ENCODE measurements around the gene SUSD6.

The SUSD6 gene

GRCh38 chr14:69606258-69607184 is 4.9 kb upstream of the SUSD6 start:
- Mint-ChIP-seq H3K4me1 (peaks cover 18% of the 10 kb centered on the region), H3K27me3 (no peaks in the 10 kb centered on the region), H3K4me3 (no peak overlapping the region), H3K27ac (no peak overlapping the region), H3K36me3 (no peaks in the 10 kb centered on the region), H3K9me3 (no peaks in the 10 kb centered on the region)
- no peak for DNase-seq (ENCODE audit: low spot score in 2 of 2)
- ATAC-seq (ENCODE audit: low read depth): no peak

- ATAC-seq (ENCODE audit: low read depth): no peak
These were observed 1.1 kb upstream of the SUSD6 start for GRCh38 chr14:69610020-69610873.

GRCh38 chr14:69610874-69611171 is 573 bp upstream of the SUSD6 start:
- DNase-seq (ENCODE audit: low spot score in 2 of 2) (no peak), ATAC-seq (ENCODE audit: low read depth) (no peak)
- no peaks in the 10 kb centered on the region for H3K9me3 Mint-ChIP-seq
- no peaks in the 10 kb centered on the region for H3K36me3 Mint-ChIP-seq
- peak overlapping the region; percentile 99 for H3K27ac Mint-ChIP-seq
- peaks cover 37% of the 10 kb centered on the region for H3K4me1 Mint-ChIP-seq
- H3K4me3 Mint-ChIP-seq: peak overlapping the region; percentile 74
- H3K27me3 Mint-ChIP-seq: no peaks in the 10 kb centered on the region

More at GRCh38 chr14:69610020-69610873, 1.1 kb upstream of the SUSD6 start:
- Mint-ChIP-seq H3K27ac (peak overlapping the region; percentile 99), H3K27me3 (no peaks in the 10 kb centered on the region), H3K4me1 (peaks cover 31% of the 10 kb centered on the region), H3K4me3 (peak overlapping the region; percentile 55), H3K9me3 (no peaks in the 10 kb centered on the region), H3K36me3 (no peaks in the 10 kb centered on the region)
- DNase-seq (ENCODE audit: low spot score in 2 of 2): no peak

GRCh38 chr14:69612014-69612782 is 802 bp downstream of the SUSD6 start:
- Mint-ChIP-seq H3K36me3 (peaks cover 3% of the 10 kb centered on the region), H3K27me3 (no peaks in the 10 kb centered on the region), H3K4me3 (peak overlapping the region; percentile 98), H3K9me3 (no peaks in the 10 kb centered on the region), H3K27ac (peak overlapping the region; percentile 99), H3K4me1 (peaks cover 47% of the 10 kb centered on the region)
- peak; percentile 10 for ATAC-seq (ENCODE audit: low read depth)
- peak in 1 of 2 donors; percentile 51 for DNase-seq (ENCODE audit: low spot score in 2 of 2)

GRCh38 chr14:69612783-69613130 is 1.4 kb downstream of the SUSD6 start:
- peaks cover 3% of the 10 kb centered on the region for H3K36me3 Mint-ChIP-seq
- peak overlapping the region; percentile 98 for H3K4me3 Mint-ChIP-seq

GRCh38 chr14:69613312-69614073 is 2.1 kb downstream of the SUSD6 start:
- peaks cover 57% of the 10 kb centered on the region for H3K4me1 Mint-ChIP-seq
- no peaks in the 10 kb centered on the region for H3K27me3 Mint-ChIP-seq
- peak overlapping the region; percentile 99 for H3K27ac Mint-ChIP-seq
- ATAC-seq (ENCODE audit: low read depth) (no peak), DNase-seq (ENCODE audit: low spot score in 2 of 2) (no peak)
- H3K4me3 Mint-ChIP-seq: peak overlapping the region; percentile 98
- peaks cover 3% of the 10 kb centered on the region for H3K36me3 Mint-ChIP-seq
- H3K9me3 Mint-ChIP-seq: no peaks in the 10 kb centered on the region

More at GRCh38 chr14:69612783-69613130, 1.4 kb downstream of the SUSD6 start:
- DNase-seq (ENCODE audit: low spot score in 2 of 2) (no peak), ATAC-seq (ENCODE audit: low read depth) (no peak)
- H3K27ac Mint-ChIP-seq: peak overlapping the region; percentile 99
- peaks cover 50% of the 10 kb centered on the region for H3K4me1 Mint-ChIP-seq
- H3K27me3 Mint-ChIP-seq: no peaks in the 10 kb centered on the region
- H3K9me3 Mint-ChIP-seq: no peaks in the 10 kb centered on the region

- Mint-ChIP-seq H3K27me3 (no peaks in the 10 kb centered on the region), H3K27ac (peak overlapping the region; percentile 99), H3K4me3 (peak overlapping the region; percentile 98), H3K9me3 (no peaks in the 10 kb centered on the region), H3K36me3 (peaks cover 3% of the 10 kb centered on the region), H3K4me1 (peaks cover 65% of the 10 kb centered on the region)
- DNase-seq (ENCODE audit: low spot score in 2 of 2) (peak; percentile 52 to 73), ATAC-seq (ENCODE audit: low read depth) (peak; percentile 63)
These were observed 3.2 kb downstream of the SUSD6 start for GRCh38 chr14:69614592-69614991.

- Mint-ChIP-seq H3K27me3 (no peaks in the 10 kb centered on the region), H3K27ac (peak overlapping the region; percentile 99), H3K4me1 (peaks cover 66% of the 10 kb centered on the region), H3K9me3 (no peaks in the 10 kb centered on the region), H3K4me3 (peak overlapping the region; percentile 82), H3K36me3 (peaks cover 5% of the 10 kb centered on the region)
- DNase-seq (ENCODE audit: low spot score in 2 of 2): no peak
- peak; percentile 6 for ATAC-seq (ENCODE audit: low read depth)
These were observed 3.7 kb downstream of the SUSD6 start for GRCh38 chr14:69615121-69615495.

GRCh38 chr14:69615496-69616407 is 4.4 kb downstream of the SUSD6 start:
- ATAC-seq (ENCODE audit: low read depth) (peak; percentile 42), DNase-seq (ENCODE audit: low spot score in 2 of 2) (peak; percentile 48 to 58)
- Mint-ChIP-seq H3K27ac (peak overlapping the region; percentile 99), H3K4me3 (peak overlapping the region; percentile 82), H3K9me3 (no peaks in the 10 kb centered on the region), H3K27me3 (no peaks in the 10 kb centered on the region), H3K36me3 (peaks cover 6% of the 10 kb centered on the region), H3K4me1 (peaks cover 66% of the 10 kb centered on the region)

GRCh38 chr14:69616408-69616773 is 5.0 kb downstream of the SUSD6 start:
- Mint-ChIP-seq H3K9me3 (no peaks in the 10 kb centered on the region), H3K27me3 (no peaks in the 10 kb centered on the region), H3K36me3 (peaks cover 6% of the 10 kb centered on the region), H3K4me3 (peak overlapping the region; percentile 82), H3K4me1 (peaks cover 72% of the 10 kb centered on the region), H3K27ac (peak overlapping the region; percentile 99)
- DNase-seq (ENCODE audit: low spot score in 2 of 2): no peak
- no peak for ATAC-seq (ENCODE audit: low read depth)

- DNase-seq (ENCODE audit: low spot score in 2 of 2) (no peak), ATAC-seq (ENCODE audit: low read depth) (no peak)
- H3K4me1 Mint-ChIP-seq: peaks cover 72% of the 10 kb centered on the region
- H3K9me3 Mint-ChIP-seq: no peaks in the 10 kb centered on the region
- H3K36me3 Mint-ChIP-seq: peaks cover 6% of the 10 kb centered on the region
- H3K27ac Mint-ChIP-seq: peak overlapping the region; percentile 99
- H3K27me3 Mint-ChIP-seq: no peaks in the 10 kb centered on the region
- H3K4me3 Mint-ChIP-seq: peak overlapping the region; percentile 8
These were observed 6.4 kb downstream of the SUSD6 start for GRCh38 chr14:69617796-69618195.

- H3K27me3 Mint-ChIP-seq: no peaks in the 10 kb centered on the region
- DNase-seq (ENCODE audit: low spot score in 2 of 2) (no peak), ATAC-seq (ENCODE audit: low read depth) (no peak)
- H3K4me3 Mint-ChIP-seq: peak overlapping the region; percentile 11
- H3K27ac Mint-ChIP-seq: peak overlapping the region; percentile 99
- H3K9me3 Mint-ChIP-seq: no peaks in the 10 kb centered on the region
- H3K36me3 Mint-ChIP-seq: peaks cover 6% of the 10 kb centered on the region
- H3K4me1 Mint-ChIP-seq: peaks cover 72% of the 10 kb centered on the region
These were observed 7.6 kb downstream of the SUSD6 start for GRCh38 chr14:69619012-69619411.

Data from memory B cell (primary cell).